ENCODE data around the gene FSIP1.

Gene FSIP1

DNA sequence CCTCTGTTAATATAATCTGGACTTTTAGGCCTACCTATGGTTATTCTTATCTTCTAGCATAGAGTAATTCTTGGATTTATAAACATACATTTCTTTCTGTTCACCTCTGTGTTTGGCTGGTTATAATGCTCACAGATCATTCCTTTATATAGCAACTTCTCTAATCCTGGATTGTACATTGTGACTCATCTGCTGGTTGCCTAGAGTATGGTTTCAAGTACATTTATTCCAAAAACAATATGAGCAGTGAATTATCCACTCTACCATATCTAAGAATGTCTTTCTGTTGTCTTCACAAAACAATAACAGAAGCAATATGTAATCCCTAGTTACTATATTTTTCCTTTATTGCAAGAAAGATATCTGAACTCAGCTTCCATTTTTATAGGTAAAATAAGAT, 35.3 kb downstream of the FSIP1 start:
- Histone ChIP-seq H3K4me3 (ENCODE audit: low read depth, low read length, poor library complexity, severe bottlenecking) (no peak overlapping the region), H3K27me3 (ENCODE audit: insufficient read depth, low read length) (no peaks in the 10 kb centered on the region), H3K36me3 (ENCODE audit: insufficient read depth, low read length) (no peaks in the 10 kb centered on the region), H3K4me1 (ENCODE audit: insufficient read depth, low read length, severe bottlenecking) (no peaks in the 10 kb centered on the region), H3K9me2 (ENCODE audit: low read depth, low read length) (no peaks in the 10 kb centered on the region), H3K9me3 (ENCODE audit: low read length) (no peaks in the 10 kb centered on the region), H4K20me1 (ENCODE audit: insufficient read depth, low read length) (no peaks in the 10 kb centered on the region), H3K79me2 (ENCODE audit: insufficient read depth, low read length) (no peaks in the 10 kb centered on the region), H3K27ac (ENCODE audit: low read depth, low read length, poor library complexity, severe bottlenecking) (no peak overlapping the region), H3K9ac (ENCODE audit: low read length) (no peak overlapping the region), H2AFZ (ENCODE audit: low read length) (no peak overlapping the region), H3K4me2 (ENCODE audit: low read length) (no peak overlapping the region), H3F3A (ENCODE audit: insufficient read depth, low read length) (no peaks in the 10 kb centered on the region)
- TF ChIP-seq, protein P1, sequence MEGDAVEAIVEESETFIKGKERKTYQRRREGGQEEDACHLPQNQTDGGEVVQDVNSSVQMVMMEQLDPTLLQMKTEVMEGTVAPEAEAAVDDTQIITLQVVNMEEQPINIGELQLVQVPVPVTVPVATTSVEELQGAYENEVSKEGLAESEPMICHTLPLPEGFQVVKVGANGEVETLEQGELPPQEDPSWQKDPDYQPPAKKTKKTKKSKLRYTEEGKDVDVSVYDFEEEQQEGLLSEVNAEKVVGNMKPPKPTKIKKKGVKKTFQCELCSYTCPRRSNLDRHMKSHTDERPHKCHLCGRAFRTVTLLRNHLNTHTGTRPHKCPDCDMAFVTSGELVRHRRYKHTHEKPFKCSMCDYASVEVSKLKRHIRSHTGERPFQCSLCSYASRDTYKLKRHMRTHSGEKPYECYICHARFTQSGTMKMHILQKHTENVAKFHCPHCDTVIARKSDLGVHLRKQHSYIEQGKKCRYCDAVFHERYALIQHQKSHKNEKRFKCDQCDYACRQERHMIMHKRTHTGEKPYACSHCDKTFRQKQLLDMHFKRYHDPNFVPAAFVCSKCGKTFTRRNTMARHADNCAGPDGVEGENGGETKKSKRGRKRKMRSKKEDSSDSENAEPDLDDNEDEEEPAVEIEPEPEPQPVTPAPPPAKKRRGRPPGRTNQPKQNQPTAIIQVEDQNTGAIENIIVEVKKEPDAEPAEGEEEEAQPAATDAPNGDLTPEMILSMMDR (IDR thresholded peaks at IDR 0.05; ENCODE audit: low read length) = no peak
- TF ChIP-seq EZH2 (IDR thresholded peaks at IDR 0.05; ENCODE audit: borderline replicate concordance, low read length) = no peak

DNA sequence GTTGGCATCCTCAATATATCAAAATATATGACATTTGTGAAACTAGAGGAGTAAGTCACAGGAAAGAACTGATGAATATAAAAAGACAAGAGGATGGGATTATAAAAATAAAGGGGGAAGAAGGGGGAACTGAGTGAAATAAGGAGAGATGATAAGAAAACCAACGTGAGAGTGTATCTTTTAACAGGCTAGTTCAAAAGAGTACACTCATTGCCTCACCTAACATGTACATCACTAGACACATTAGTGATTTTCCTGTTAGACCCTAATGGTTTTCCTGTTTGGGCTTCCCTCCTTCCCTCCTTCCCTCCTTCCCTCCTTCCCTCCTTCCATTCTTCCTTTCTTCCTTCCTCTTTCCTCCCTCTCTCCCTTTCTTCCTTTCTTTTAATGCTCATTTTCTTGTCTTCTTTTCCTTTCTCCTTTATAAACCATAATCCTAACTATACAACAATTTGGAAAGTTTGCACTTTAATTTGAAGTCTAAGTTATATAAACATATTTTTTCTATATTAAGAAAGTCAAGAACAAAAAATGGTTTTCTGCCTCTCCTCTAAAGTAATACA, 35.8 kb downstream of the FSIP1 start:
- H3K9ac ChIP-seq (ENCODE audit: low read length) = no peak overlapping the region
- H4K20me1 ChIP-seq (ENCODE audit: insufficient read depth, low read length) = no peaks in the 10 kb centered on the region
- no peaks in the 10 kb centered on the region for H3K79me2 ChIP-seq (ENCODE audit: insufficient read depth, low read length)
- no peak overlapping the region for H3K27ac ChIP-seq (ENCODE audit: low read depth, low read length, poor library complexity, severe bottlenecking)
- H3K27me3 ChIP-seq (ENCODE audit: insufficient read depth, low read length) = no peaks in the 10 kb centered on the region
- no peaks in the 10 kb centered on the region for H3F3A ChIP-seq (ENCODE audit: insufficient read depth, low read length)
- no peak overlapping the region for H3K4me2 ChIP-seq (ENCODE audit: low read length)
- TF ChIP-seq EZH2 (IDR thresholded peaks at IDR 0.05; ENCODE audit: borderline replicate concordance, low read length) = no peak
- TF ChIP-seq, protein P1 (IDR thresholded peaks at IDR 0.05; ENCODE audit: low read length) = no peak
- no peaks in the 10 kb centered on the region for H3K4me1 ChIP-seq (ENCODE audit: insufficient read depth, low read length, severe bottlenecking)
- H2AFZ ChIP-seq (ENCODE audit: low read length) = no peak overlapping the region
- H3K4me3 ChIP-seq (ENCODE audit: low read depth, low read length, poor library complexity, severe bottlenecking) = no peak overlapping the region
- no peaks in the 10 kb centered on the region for H3K36me3 ChIP-seq (ENCODE audit: insufficient read depth, low read length)
- no peaks in the 10 kb centered on the region for H3K9me3 ChIP-seq (ENCODE audit: low read length)
- no peaks in the 10 kb centered on the region for H3K9me2 ChIP-seq (ENCODE audit: low read depth, low read length)

DNA sequence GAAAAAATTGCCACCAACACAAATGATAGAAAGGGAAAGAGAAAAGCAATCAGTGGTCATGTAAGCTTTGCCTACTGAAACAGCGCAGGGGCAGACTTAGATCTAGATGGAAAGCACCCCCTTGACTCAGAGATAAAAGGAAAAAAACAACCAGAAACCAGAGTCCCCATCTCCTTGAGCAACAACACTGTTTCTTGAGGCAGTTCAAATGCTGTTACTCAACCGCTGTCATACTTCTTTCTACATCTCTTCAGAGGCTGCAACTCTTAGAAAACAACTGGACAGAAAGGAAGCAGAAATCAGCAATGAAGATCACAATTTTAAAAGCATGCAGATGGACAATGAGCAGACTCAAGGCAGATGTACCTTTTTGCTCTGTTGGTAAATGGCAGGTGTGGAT, 36.5 kb downstream of the FSIP1 start:
- no peaks in the 10 kb centered on the region for H3K9me3 ChIP-seq (ENCODE audit: low read length)
- no peaks in the 10 kb centered on the region for H3F3A ChIP-seq (ENCODE audit: insufficient read depth, low read length)
- H2AFZ ChIP-seq (ENCODE audit: low read length) = no peak overlapping the region
- no peaks in the 10 kb centered on the region for H3K9me2 ChIP-seq (ENCODE audit: low read depth, low read length)
- TF ChIP-seq, protein P1 (IDR thresholded peaks at IDR 0.05; ENCODE audit: low read length) = no peak
- no peak for TF ChIP-seq EZH2 (IDR thresholded peaks at IDR 0.05; ENCODE audit: borderline replicate concordance, low read length)
- no peak overlapping the region for H3K4me3 ChIP-seq (ENCODE audit: low read depth, low read length, poor library complexity, severe bottlenecking)
- H4K20me1 ChIP-seq (ENCODE audit: insufficient read depth, low read length) = no peaks in the 10 kb centered on the region
- H3K79me2 ChIP-seq (ENCODE audit: insufficient read depth, low read length) = no peaks in the 10 kb centered on the region
- H3K36me3 ChIP-seq (ENCODE audit: insufficient read depth, low read length) = no peaks in the 10 kb centered on the region
- H3K4me2 ChIP-seq (ENCODE audit: low read length) = no peak overlapping the region
- no peak overlapping the region for H3K9ac ChIP-seq (ENCODE audit: low read length)
- H3K27me3 ChIP-seq (ENCODE audit: insufficient read depth, low read length) = no peaks in the 10 kb centered on the region
- H3K4me1 ChIP-seq (ENCODE audit: insufficient read depth, low read length, severe bottlenecking) = no peaks in the 10 kb centered on the region
- H3K27ac ChIP-seq (ENCODE audit: low read depth, low read length, poor library complexity, severe bottlenecking) = no peak overlapping the region
